CD4-positive, alpha-beta T cell (primary cell): Measurements from ENCODE around the gene EEF1A1. TPM values are rescaled to one million over a fixed set of nuclear protein-coding genes. Genes with fewer than 3 reads are reported as not detected.
"Not testable (repeated sequence)": the region's sequence is repeated elsewhere in the genome, so short reads cannot be mapped to it uniquely, and the experiment has no call there.

Experiments used
- ATAC-seq: fragments of 200-7000 bp; cut with Tn5 transposase; one replicate; pipeline ENCODE4 v1.10.0; 2022; ENCODE audit warnings: mild to moderate bottlenecking; ENCODE audit not compliant: poor library complexity
- CTCF ChIA-PET: fragments of 350-600 bp; sonication (Branson Sonifier 250); formaldehyde crosslinking; loops from one replicate; lab custom pipeline; 2021; ENCODE audit warnings: antibody characterized with exemption, inconsistent platforms; lab: Charles Lee
- POLR2A ChIA-PET: fragments of 350-600 bp; sonication (Branson Sonifier 250); formaldehyde crosslinking; loops from one replicate; lab custom pipeline; 2021; ENCODE audit warnings: antibody characterized with exemption, inconsistent platforms; lab: Charles Lee
- DNase-seq, 14 experiments: peaks; one replicate each; pipeline ENCODE4 v3.0.0-alpha.2; 2013 to 2020; ENCODE audit warnings: mixed read lengths in 2 of 14
- H3K27ac ChIP-seq, 2 donors: one replicate each; pipeline versions ENCODE4 v1.5.1 to v1.7.0; 2013; ENCODE audit warnings: low read length in 2 of 2, low read depth in 1 of 2, mild to moderate bottlenecking in 1 of 2
- H3K27me3 ChIP-seq, 2 experiments: 1 replicate in 1 of 2; 2 replicates in 1 of 2; pipeline versions ENCODE4 v1.6.1 to v1.7.0; 2013; ENCODE audit warnings: low read length in 2 of 2, control low read depth in 1 of 2, mild to moderate bottlenecking in 1 of 2, moderate library complexity in 1 of 2; ENCODE audit not compliant: insufficient read depth in 2 of 2, control insufficient read depth in 1 of 2
- H3K36me3 ChIP-seq: one replicate; pipeline ENCODE4 v1.6.1; 2013; ENCODE audit warnings: low read length, control low read depth; ENCODE audit not compliant: insufficient read depth
- H3K4me1 ChIP-seq: one replicate; pipeline ENCODE4 v1.6.1; 2013; ENCODE audit warnings: low read length, control low read depth; ENCODE audit not compliant: insufficient read depth
- H3K4me3 ChIP-seq: one replicate; pipeline ENCODE4 v1.5.1; 2013; ENCODE audit warnings: mild to moderate bottlenecking, low read length, moderate library complexity
- H3K9me3 ChIP-seq, 2 experiments: 1 replicate in 1 of 2; 2 replicates in 1 of 2; pipeline versions ENCODE4 v1.6.1 to v1.7.0; 2013; ENCODE audit warnings: low read length in 2 of 2, mild to moderate bottlenecking in 2 of 2, control low read depth in 1 of 2, moderate library complexity in 1 of 2; ENCODE audit not compliant: control insufficient read depth in 1 of 2, insufficient read depth in 1 of 2
- H3K27ac Mint-ChIP-seq: one replicate; pipeline ENCODE4 v1.8.0; 2020; ENCODE audit warnings: mixed read lengths
- H3K27me3 Mint-ChIP-seq: one replicate; pipeline ENCODE4 v1.8.0; 2021; ENCODE audit warnings: mixed read lengths
- H3K36me3 Mint-ChIP-seq: one replicate; pipeline ENCODE4 v1.8.0; 2021; ENCODE audit warnings: low read depth, mixed read lengths
- H3K4me1 Mint-ChIP-seq: one replicate; pipeline ENCODE4 v1.8.0; 2021; ENCODE audit warnings: low read depth, mixed read lengths
- H3K4me3 Mint-ChIP-seq: one replicate; pipeline ENCODE4 v1.8.0; 2020; ENCODE audit warnings: mild to moderate bottlenecking, mixed read lengths
- H3K9me3 Mint-ChIP-seq: one replicate; pipeline ENCODE4 v1.8.0; 2020; ENCODE audit warnings: mixed read lengths
- intact Hi-C, 2 experiments: fragments of 100-400 bp; cut with DNase I in 1 of 2; cut with micrococcal nuclease in 1 of 2; formaldehyde crosslinking; loops; one replicate each; pipeline versions ENCODE4 v1.15.1 to v1.9.0; 2023 to 2025; cut with DNase I, micrococcal nuclease
- total RNA-seq, 174 experiments: library from RNA in 2 of 174; stranded (reverse) in 2 of 174; gene quantifications; one replicate each; pipeline ENCODE4 v1.2.3 and lab custom pipeline; 2021 to 2026
- TF ChIP-seq, protein P1 (sequence below): fragments of 200-600 bp; IDR thresholded peaks from one replicate; pipeline ENCODE4 v1.8.0; 2022; ENCODE audit warnings: antibody characterized with exemption, mild to moderate bottlenecking

The EEF1A1 gene
- total RNA-seq, 2 experiments from 2014 or later: 15,669 to 16,465 TPM

GRCh38 chr6:73556836-73557235, 36.0 kb upstream of the EEF1A1 start:
- Mint-ChIP-seq H3K4me3 (no peak overlapping the region), H3K4me1 (no peaks in the 10 kb centered on the region), H3K27me3 (no peaks in the 10 kb centered on the region), H3K27ac (no peak overlapping the region), H3K36me3 (no peaks in the 10 kb centered on the region), H3K9me3 (no peaks in the 10 kb centered on the region)
- H3K9me3 ChIP-seq: no peaks in the 10 kb centered on the region
- H3K27ac ChIP-seq: no peak overlapping the region
- no peaks in the 10 kb centered on the region for H3K4me1 ChIP-seq
- ChIA-PET POLR2A (interaction anchor here (1.1 kb wide), 1 partner anchor 37 kb away, joined by 3 read pairs; no protein-coding TSS in a partner anchor), CTCF (no interaction called here)
- no peaks in the 10 kb centered on the region for H3K36me3 ChIP-seq
- no peaks in the 10 kb centered on the region for H3K27me3 ChIP-seq
- DNase-seq (no peak), ATAC-seq (no peak)
- intact Hi-C loops: no loop called here
- TF ChIP-seq, protein P1, sequence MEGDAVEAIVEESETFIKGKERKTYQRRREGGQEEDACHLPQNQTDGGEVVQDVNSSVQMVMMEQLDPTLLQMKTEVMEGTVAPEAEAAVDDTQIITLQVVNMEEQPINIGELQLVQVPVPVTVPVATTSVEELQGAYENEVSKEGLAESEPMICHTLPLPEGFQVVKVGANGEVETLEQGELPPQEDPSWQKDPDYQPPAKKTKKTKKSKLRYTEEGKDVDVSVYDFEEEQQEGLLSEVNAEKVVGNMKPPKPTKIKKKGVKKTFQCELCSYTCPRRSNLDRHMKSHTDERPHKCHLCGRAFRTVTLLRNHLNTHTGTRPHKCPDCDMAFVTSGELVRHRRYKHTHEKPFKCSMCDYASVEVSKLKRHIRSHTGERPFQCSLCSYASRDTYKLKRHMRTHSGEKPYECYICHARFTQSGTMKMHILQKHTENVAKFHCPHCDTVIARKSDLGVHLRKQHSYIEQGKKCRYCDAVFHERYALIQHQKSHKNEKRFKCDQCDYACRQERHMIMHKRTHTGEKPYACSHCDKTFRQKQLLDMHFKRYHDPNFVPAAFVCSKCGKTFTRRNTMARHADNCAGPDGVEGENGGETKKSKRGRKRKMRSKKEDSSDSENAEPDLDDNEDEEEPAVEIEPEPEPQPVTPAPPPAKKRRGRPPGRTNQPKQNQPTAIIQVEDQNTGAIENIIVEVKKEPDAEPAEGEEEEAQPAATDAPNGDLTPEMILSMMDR: no peak
- H3K4me3 ChIP-seq: no peak overlapping the region

DNA sequence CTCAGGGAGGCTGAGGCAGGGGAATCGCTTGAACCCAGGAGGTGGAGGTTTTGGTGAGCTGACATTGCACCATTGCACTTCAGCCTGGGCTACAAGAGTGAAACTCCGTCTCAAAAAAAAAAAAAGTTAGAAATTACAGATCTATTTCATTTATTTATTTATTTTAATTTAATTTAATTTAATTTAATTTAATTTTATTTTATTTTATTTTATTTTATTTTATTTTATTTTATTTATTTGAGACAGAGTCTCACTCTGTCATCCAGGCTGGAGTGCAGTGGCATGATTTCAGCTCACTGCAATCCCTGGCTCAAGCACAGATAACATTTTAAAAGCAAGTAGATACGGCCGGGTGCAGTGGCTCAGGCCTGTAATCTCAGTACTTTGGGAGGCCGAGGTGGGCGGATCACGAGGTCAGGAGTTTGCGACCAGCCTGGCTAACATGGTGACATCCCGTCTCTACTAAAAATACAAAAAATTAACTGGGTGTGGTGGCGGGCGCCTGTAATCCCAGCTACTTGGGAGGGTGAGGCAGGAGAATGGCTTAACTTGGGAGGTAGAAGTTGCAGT, 34.6 kb upstream of the EEF1A1 start:
- H3K4me1 ChIP-seq, H3K27me3 Mint-ChIP-seq, POLR2A ChIA-PET, H3K27ac ChIP-seq, DNase-seq, H3K4me3 ChIP-seq, H3K9me3 ChIP-seq, H3K36me3 ChIP-seq, H3K36me3 Mint-ChIP-seq, H3K27me3 ChIP-seq, intact Hi-C loops, H3K9me3 Mint-ChIP-seq, H3K27ac Mint-ChIP-seq, ATAC-seq, H3K4me1 Mint-ChIP-seq, CTCF ChIA-PET, H3K4me3 Mint-ChIP-seq: not testable (repeated sequence)

DNA sequence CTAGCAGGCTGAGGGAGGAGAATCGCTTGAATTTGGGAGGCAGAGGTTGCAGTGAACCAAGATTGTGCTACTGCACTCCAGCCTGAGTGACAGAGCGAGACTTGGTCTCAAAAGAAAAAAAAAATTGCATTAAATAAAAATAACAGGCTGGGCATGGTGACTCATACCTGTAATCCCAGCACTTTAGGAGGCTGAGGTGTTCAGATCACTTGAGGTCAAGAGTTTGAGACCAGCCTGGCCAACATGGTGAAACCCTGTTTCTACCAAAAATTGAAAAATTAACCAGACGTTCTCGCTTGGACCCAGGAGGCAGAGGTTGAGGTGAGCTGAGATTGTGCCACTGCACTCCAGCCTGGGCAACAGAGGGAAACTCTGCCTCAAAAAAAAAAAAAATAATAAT, 30.3 kb upstream of the EEF1A1 start:
- H3K9me3 Mint-ChIP-seq, H3K27me3 Mint-ChIP-seq, H3K4me1 ChIP-seq, H3K4me3 ChIP-seq, CTCF ChIA-PET, DNase-seq, H3K27me3 ChIP-seq, H3K36me3 Mint-ChIP-seq, H3K36me3 ChIP-seq, H3K4me3 Mint-ChIP-seq, H3K27ac ChIP-seq, H3K4me1 Mint-ChIP-seq, H3K27ac Mint-ChIP-seq, intact Hi-C loops, H3K9me3 ChIP-seq, ATAC-seq: not testable (repeated sequence)
- POLR2A ChIA-PET: interaction anchor here (1.6 kb wide), 1 partner anchor 27 kb away, joined by 4 read pairs; no protein-coding TSS in a partner anchor

DNA sequence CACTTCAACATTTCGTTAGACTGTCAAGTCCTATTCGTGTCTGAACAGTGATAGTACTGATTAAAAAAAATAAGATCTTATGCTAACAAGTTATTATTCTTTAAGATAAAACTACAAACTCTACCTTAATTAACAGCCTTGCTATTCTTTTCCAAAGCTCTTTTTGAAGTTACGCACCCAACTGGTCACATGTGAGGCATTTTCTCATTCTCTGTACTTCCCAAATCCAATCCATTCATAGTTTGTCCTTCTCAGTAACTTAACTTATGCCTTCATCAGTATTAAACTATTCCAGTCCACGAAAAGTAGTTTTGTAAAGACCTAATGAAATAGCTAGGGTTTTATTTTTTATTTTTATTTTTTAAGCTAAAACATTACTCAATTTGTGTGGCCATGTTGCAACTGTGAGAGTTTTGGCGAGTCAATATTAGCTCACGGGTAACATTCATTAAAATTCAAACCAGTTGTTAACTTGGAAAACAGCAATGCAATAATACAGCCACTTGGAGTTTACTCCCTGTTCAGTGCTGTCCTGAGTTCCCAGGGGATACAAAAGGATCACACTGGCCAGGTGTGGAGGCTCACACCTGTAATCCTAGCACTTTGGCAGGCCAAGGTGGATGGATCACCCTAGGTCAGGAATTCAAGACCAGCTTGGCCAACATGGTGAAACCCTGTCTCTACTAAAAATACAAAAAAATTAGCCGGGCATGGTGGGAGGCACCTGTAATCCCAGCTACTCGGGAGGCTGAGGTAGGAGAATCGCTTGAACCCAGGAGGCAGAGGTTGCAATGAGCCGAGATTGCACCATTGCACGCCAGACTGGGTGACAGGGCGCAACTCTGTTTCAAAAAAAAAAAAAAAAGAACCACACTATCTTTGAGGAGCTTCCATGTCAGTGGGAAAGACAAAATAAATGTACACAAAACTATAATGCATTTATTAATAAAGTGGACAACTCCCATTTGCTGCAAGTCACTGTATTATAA, 27.9 kb upstream of the EEF1A1 start:
- no peak overlapping the region for H3K4me3 ChIP-seq
- no peak overlapping the region for H3K27ac Mint-ChIP-seq
- ATAC-seq (no peak), DNase-seq (no peak)
- no peaks in the 10 kb centered on the region for H3K9me3 ChIP-seq
- no peaks in the 10 kb centered on the region for H3K36me3 Mint-ChIP-seq
- intact Hi-C loops: no loop called here
- H3K4me3 Mint-ChIP-seq: no peak overlapping the region
- TF ChIP-seq, protein P1: no peak
- H3K27me3 ChIP-seq: no peaks in the 10 kb centered on the region
- no peaks in the 10 kb centered on the region for H3K9me3 Mint-ChIP-seq
- H3K27me3 Mint-ChIP-seq: no peaks in the 10 kb centered on the region
- no peak overlapping the region for H3K27ac ChIP-seq
- no peaks in the 10 kb centered on the region for H3K4me1 ChIP-seq
- no peaks in the 10 kb centered on the region for H3K36me3 ChIP-seq
- ChIA-PET POLR2A (interaction anchor here (0.6 to 1.4 kb wide), 4 partner anchors 25 to 99 kb away, joined by 3 to 10 read pairs (median 3); partner anchors contain the start of gene EEF1A1), CTCF (interaction anchor here (0.7 to 1.4 kb wide), 4 partner anchors 21 to 62 kb away, joined by 3 to 4 read pairs (median 3); no protein-coding TSS in a partner anchor)
- no peaks in the 10 kb centered on the region for H3K4me1 Mint-ChIP-seq
